Measurements from ENCODE around the gene GABBR2. TPM values are rescaled to one million over a fixed set of nuclear protein-coding genes. Genes with fewer than 3 reads are reported as not detected.
"Not testable (repeated sequence)": the region's sequence is repeated elsewhere in the genome, so short reads cannot be mapped to it uniquely, and the experiment has no call there.

GABBR2 gene
- total RNA-seq, 1 experiment from 2014 or later = 0.76 TPM

DNA sequence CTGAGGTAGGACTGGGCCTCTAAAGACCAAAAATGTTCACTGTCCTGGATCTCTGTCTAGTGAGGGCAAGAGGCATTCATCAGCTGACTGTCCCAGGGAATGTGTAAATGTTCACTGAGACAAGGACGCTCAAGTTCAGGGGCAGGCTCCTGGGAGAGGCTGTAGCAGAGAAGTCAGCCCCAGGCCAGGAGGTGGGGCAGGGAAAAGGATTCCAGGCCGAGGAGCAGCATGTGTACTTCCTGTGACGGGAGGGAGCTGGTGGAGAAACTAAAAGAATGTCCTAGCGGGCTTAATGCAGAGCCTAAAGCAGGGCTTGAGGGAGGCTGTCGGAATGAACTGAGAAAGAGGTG is 205.8 kb downstream of the GABBR2 start:
- TF ChIP-seq, protein P1, sequence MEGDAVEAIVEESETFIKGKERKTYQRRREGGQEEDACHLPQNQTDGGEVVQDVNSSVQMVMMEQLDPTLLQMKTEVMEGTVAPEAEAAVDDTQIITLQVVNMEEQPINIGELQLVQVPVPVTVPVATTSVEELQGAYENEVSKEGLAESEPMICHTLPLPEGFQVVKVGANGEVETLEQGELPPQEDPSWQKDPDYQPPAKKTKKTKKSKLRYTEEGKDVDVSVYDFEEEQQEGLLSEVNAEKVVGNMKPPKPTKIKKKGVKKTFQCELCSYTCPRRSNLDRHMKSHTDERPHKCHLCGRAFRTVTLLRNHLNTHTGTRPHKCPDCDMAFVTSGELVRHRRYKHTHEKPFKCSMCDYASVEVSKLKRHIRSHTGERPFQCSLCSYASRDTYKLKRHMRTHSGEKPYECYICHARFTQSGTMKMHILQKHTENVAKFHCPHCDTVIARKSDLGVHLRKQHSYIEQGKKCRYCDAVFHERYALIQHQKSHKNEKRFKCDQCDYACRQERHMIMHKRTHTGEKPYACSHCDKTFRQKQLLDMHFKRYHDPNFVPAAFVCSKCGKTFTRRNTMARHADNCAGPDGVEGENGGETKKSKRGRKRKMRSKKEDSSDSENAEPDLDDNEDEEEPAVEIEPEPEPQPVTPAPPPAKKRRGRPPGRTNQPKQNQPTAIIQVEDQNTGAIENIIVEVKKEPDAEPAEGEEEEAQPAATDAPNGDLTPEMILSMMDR (conservative IDR thresholded peaks at IDR 0.05) = no peak
- no peak for TF ChIP-seq EZH2 (IDR thresholded peaks at IDR 0.05; ENCODE audit: low read depth)
- Histone ChIP-seq H3K36me3 (ENCODE audit: low read depth) (no peaks in the 10 kb centered on the region), H3K27me3 (ENCODE audit: insufficient read depth, low read depth) (no peaks in the 10 kb centered on the region), H3K4me3 (peak overlapping the region; percentile 5; the same call in 1 of the 2 replicates), H3K4me1 (replicated peaks; ENCODE audit: insufficient read depth) (peaks cover 35% of the 10 kb centered on the region), H3K4me2 (peak overlapping the region; percentile 61), H4K20me1 (ENCODE audit: insufficient read depth) (no peaks in the 10 kb centered on the region), H3K9me3 (ENCODE audit: insufficient read depth, low read depth) (no peaks in the 10 kb centered on the region; the same call in 1 of the 2 replicates), H3K79me2 (ENCODE audit: low read depth) (no peaks in the 10 kb centered on the region), H2AFZ (peak overlapping the region; percentile 36; the same call in 1 of the 2 replicates), H3K9me2 (ENCODE audit: insufficient read depth) (no peaks in the 10 kb centered on the region), H3F3A (ENCODE audit: insufficient read depth, low read depth) (peaks cover 23% of the 10 kb centered on the region), H3K27ac (peak overlapping the region; percentile 89)
- BruUV-seq (replicated peaks) = no TSS peak
- POLR2A ChIA-PET (ENCODE audit: unreplicated experiment) = interaction anchor here (0.6 kb wide), 1 partner anchor 109 kb away, joined by 5 read pairs; no protein-coding TSS in a partner anchor
- CTCF ChIA-PET = no interaction called here
- peak; percentile 71 to 85 for DNase-seq
- intact Hi-C loops (cut with micrococcal nuclease; ENCODE audit: unreplicated experiment) = no loop called here

DNA sequence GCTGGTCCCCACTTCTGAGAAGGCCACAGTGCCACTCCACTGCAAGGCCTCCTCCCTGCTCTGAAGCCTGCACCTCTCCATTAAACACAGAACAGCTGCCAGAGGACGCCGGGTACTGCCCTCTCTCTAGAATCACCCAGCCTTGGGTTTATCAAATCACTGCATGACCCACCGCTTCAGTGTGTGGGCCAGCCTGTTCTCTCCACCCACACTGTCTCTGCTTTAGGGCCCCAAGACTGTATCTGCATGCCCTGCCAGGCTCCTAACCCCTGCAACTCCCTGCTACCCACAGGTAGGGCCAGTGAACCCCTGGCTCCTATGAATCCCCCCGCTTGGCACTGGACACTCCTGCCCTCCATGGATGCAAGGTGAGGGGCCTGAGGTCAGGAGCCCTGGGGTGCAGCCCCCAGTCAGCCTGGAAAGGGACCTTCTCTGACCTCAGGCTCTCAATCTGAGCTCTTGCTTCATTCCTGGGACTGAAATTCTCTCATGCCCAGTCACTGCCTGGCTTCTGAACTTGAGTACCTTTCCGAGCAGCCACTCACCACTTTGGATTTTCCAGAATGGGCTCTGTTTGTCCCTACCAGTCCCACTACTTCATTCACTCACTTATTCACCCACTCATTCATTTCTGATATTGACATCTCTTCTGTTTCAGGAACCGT is 206.3 kb downstream of the GABBR2 start:
- Histone ChIP-seq H3K36me3 (ENCODE audit: low read depth) (no peaks in the 10 kb centered on the region), H3K4me2 (peak overlapping the region; percentile 61), H3K27me3 (ENCODE audit: insufficient read depth, low read depth) (no peaks in the 10 kb centered on the region), H4K20me1 (ENCODE audit: insufficient read depth) (no peaks in the 10 kb centered on the region), H3F3A (ENCODE audit: insufficient read depth, low read depth) (peaks cover 23% of the 10 kb centered on the region), H3K27ac (peak overlapping the region; percentile 89), H3K9me2 (ENCODE audit: insufficient read depth) (no peaks in the 10 kb centered on the region), H3K4me1 (replicated peaks; ENCODE audit: insufficient read depth) (peaks cover 35% of the 10 kb centered on the region), H3K9me3 (ENCODE audit: insufficient read depth, low read depth) (no peaks in the 10 kb centered on the region; the same call in 1 of the 2 replicates), H3K4me3 (peak overlapping the region; percentile 5; the same call in 1 of the 2 replicates), H2AFZ (peak overlapping the region; percentile 36; the same call in 1 of the 2 replicates), H3K79me2 (ENCODE audit: low read depth) (no peaks in the 10 kb centered on the region)
- TF ChIP-seq, protein P1 (conservative IDR thresholded peaks at IDR 0.05) = no peak
- no peak for TF ChIP-seq EZH2 (IDR thresholded peaks at IDR 0.05; ENCODE audit: low read depth)
- no TSS peak for BruUV-seq (replicated peaks)
- peak in 1 of 2 experiments; percentile 80 for DNase-seq
- POLR2A ChIA-PET (ENCODE audit: unreplicated experiment) = no interaction called here
- CTCF ChIA-PET = no interaction called here
- intact Hi-C loops (cut with micrococcal nuclease; ENCODE audit: unreplicated experiment) = no loop called here

DNA sequence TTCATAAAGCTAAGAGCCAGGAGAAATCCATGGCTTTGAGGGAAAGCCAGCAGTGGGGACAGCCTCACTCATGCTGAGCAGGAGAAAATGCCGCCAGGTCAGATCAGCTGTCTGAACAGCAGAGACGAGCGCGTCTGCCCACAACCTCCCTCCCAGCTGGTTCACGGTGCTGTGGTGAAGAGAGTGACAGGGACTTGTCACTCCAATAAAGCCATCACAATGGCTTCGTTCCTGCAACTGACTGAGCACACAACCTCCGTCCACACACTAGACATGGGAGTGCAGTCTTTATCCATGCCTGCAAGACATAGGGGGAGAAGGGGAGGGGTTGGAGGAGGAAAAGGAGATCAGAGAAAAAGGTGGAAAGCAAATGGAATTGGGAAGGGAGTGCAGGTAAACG is 206.9 kb downstream of the GABBR2 start:
- peak overlapping the region; percentile 89 for H3K27ac ChIP-seq
- H3K9me3 ChIP-seq (ENCODE audit: insufficient read depth, low read depth) = no peaks in the 10 kb centered on the region
- DNase-seq = no peak
- CTCF ChIA-PET = no interaction called here
- no peaks in the 10 kb centered on the region for H3K27me3 ChIP-seq (ENCODE audit: insufficient read depth, low read depth)
- H3F3A ChIP-seq (ENCODE audit: insufficient read depth, low read depth) = peaks cover 23% of the 10 kb centered on the region
- H3K4me1 ChIP-seq (replicated peaks; ENCODE audit: insufficient read depth) = peaks cover 35% of the 10 kb centered on the region
- intact Hi-C loops (cut with micrococcal nuclease; ENCODE audit: unreplicated experiment) = no loop called here
- no peaks in the 10 kb centered on the region for H3K36me3 ChIP-seq (ENCODE audit: low read depth)
- no peaks in the 10 kb centered on the region for H3K9me2 ChIP-seq (ENCODE audit: insufficient read depth)
- no peak for TF ChIP-seq EZH2 (IDR thresholded peaks at IDR 0.05; ENCODE audit: low read depth)
- TF ChIP-seq, protein P1 (conservative IDR thresholded peaks at IDR 0.05) = no peak
- H3K4me2 ChIP-seq = peak overlapping the region; percentile 61
- no peaks in the 10 kb centered on the region for H3K79me2 ChIP-seq (ENCODE audit: low read depth)
- H2AFZ ChIP-seq = no peak overlapping the region
- no peaks in the 10 kb centered on the region for H4K20me1 ChIP-seq (ENCODE audit: insufficient read depth)
- no TSS peak for BruUV-seq (replicated peaks)
- no peak overlapping the region for H3K4me3 ChIP-seq
- POLR2A ChIA-PET (ENCODE audit: unreplicated experiment) = no interaction called here

DNA sequence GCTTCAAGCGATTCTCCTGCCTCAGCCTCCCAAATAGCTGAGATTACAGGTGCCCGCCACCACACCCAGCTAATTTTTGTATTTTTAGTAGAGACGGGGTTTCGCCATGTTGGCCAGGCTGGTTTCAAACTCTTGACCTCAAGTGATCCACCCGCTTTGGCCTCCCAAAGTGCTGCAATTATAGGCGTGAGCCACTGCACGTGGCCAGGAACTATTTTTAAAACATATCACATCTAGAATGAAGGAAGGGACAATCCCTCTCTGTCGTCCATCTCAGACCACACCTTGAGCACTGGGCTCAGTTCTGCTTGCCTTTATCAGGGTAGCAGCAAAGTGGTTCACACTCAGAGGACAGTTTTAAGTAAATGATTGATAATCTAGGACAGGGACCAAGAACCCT is 207.5 kb downstream of the GABBR2 start:
- H3K4me3 ChIP-seq; H3K27me3 ChIP-seq (ENCODE audit: insufficient read depth, low read depth); H3K4me2 ChIP-seq; H2AFZ ChIP-seq; BruUV-seq (replicated peaks); H3K9me3 ChIP-seq (ENCODE audit: insufficient read depth, low read depth); POLR2A ChIA-PET (ENCODE audit: unreplicated experiment); H3K9me2 ChIP-seq (ENCODE audit: insufficient read depth); CTCF ChIA-PET; DNase-seq; H4K20me1 ChIP-seq (ENCODE audit: insufficient read depth); H3K36me3 ChIP-seq (ENCODE audit: low read depth); intact Hi-C loops (cut with micrococcal nuclease; ENCODE audit: unreplicated experiment); H3K79me2 ChIP-seq (ENCODE audit: low read depth): not testable (repeated sequence)
- Histone ChIP-seq H3F3A (ENCODE audit: insufficient read depth, low read depth) (peaks cover 23% of the 10 kb centered on the region), H3K4me1 (replicated peaks; ENCODE audit: insufficient read depth) (peaks cover 35% of the 10 kb centered on the region), H3K27ac (peak overlapping the region; percentile 89)
